NCI-H1092 (cell line): ENCODE measurements around the gene OR10C1.
"Not testable (repeated sequence)": the region's sequence is repeated elsewhere in the genome, so short reads cannot be mapped to it uniquely, and the experiment has no call there.

Experiments
- DNase-seq: peaks from one replicate; lab custom pipeline; 2025; lab: John Stamatoyannopoulos, UW

OR10C1 gene

GRCh38 chr6:29439006-29439405 is at the start of gene OR10C1:
Gene OR10C1, plus strand, starts transcription at chr6:29439306. Its CDS starts 710 bp downstream, at chr6:29440016.
- DNase-seq, result no peak

- DNase-seq, result no peak
Measured at GRCh38 chr6:29395331-29395730, 43.8 kb upstream of the OR10C1 start, which contains the start of gene OR12D2. Gene OR12D2, plus strand, starts transcription at chr6:29395631. Its CDS starts 1,069 bp downstream, at chr6:29396700.

GRCh38 chr6:29399525-29399924 is 39.6 kb upstream of the OR10C1 start:
- DNase-seq, result no peak

- DNase-seq, result no peak
Measured at GRCh38 chr6:29403801-29404200, 35.3 kb upstream of the OR10C1 start.

- DNase-seq, result no peak
Measured at GRCh38 chr6:29414588-29414987, 24.5 kb upstream of the OR10C1 start, which contains the start of gene OR12D1. Gene OR12D1, plus strand, starts transcription at chr6:29414928.

GRCh38 chr6:29419516-29419915 is 19.6 kb upstream of the OR10C1 start:
- DNase-seq, result no peak

GRCh38 chr6:29424168-29424567 is 14.9 kb upstream of the OR10C1 start:
- no peak for DNase-seq

- no peak for DNase-seq
Measured at GRCh38 chr6:29424575-29424974, 14.5 kb upstream of the OR10C1 start.

- DNase-seq, result no peak
Measured at GRCh38 chr6:29425075-29425474, 14.0 kb upstream of the OR10C1 start.

- no peak for DNase-seq
Measured at GRCh38 chr6:29426654-29427053, 12.5 kb upstream of the OR10C1 start.

GRCh38 chr6:29436730-29437129 is 2.4 kb upstream of the OR10C1 start:
- not testable (repeated sequence) for DNase-seq

GRCh38 chr6:29442719-29443118 is 3.6 kb downstream of the OR10C1 start:
- no peak for DNase-seq

- DNase-seq, result not testable (repeated sequence)
Measured at GRCh38 chr6:29444031-29444430, 4.9 kb downstream of the OR10C1 start.

GRCh38 chr6:29447670-29448069 is 8.6 kb downstream of the OR10C1 start:
- DNase-seq, result no peak

GRCh38 chr6:29451471-29452193 is 12.5 kb downstream of the OR10C1 start:
- DNase-seq, result no peak

GRCh38 chr6:29456971-29457370 is 17.9 kb downstream of the OR10C1 start, which contains the start of the genes OR11A1 and OR2H1:
Gene OR11A1, minus strand, starts transcription at chr6:29457071. Its CDS starts 29,430 bp downstream, at chr6:29427641.
Gene OR2H1, plus strand, starts transcription at chr6:29457155. Its CDS starts 4,615 bp downstream, at chr6:29461770.
- no peak for DNase-seq

- DNase-seq, result no peak
Measured at GRCh38 chr6:29461021-29461814, 22.1 kb downstream of the OR10C1 start.

- no peak for DNase-seq
Measured at GRCh38 chr6:29462022-29462421, 22.9 kb downstream of the OR10C1 start.

GRCh38 chr6:29465279-29465678 is 26.2 kb downstream of the OR10C1 start:
- DNase-seq, result no peak

GRCh38 chr6:29465801-29466200 is 26.7 kb downstream of the OR10C1 start:
- no peak for DNase-seq

- DNase-seq, result no peak
Measured at GRCh38 chr6:29466241-29466640, 27.1 kb downstream of the OR10C1 start.

- no peak for DNase-seq
Measured at GRCh38 chr6:29474996-29475395, 35.9 kb downstream of the OR10C1 start.

- no peak for DNase-seq
Measured at GRCh38 chr6:29477923-29478450, 38.9 kb downstream of the OR10C1 start.
